Measurements from ENCODE around the gene SLIT3. TPM values are rescaled to one million over a fixed set of nuclear protein-coding genes. Genes with fewer than 3 reads are reported as not detected.

The SLIT3 gene
- total and polyA plus RNA-seq, 10 of the 15 experiments (the other 5 are each of a cell fraction or from before 2014, with no cell fraction given): 0.05 TPM; not detected in 9

- Histone ChIP-seq H2AFZ (ENCODE audit: control insufficient read depth, low read depth, low read length) (no peak overlapping the region), H3K9me3 (replicated peaks; ENCODE audit: control insufficient read depth, insufficient read depth, low read length) (no peaks in the 10 kb centered on the region), H3K27me3 (replicated peaks in 1 of 2; ENCODE audit: control insufficient read depth in 2 of 2, insufficient read depth in 2 of 2, low read length in 1 of 2) (no peaks in the 10 kb centered on the region; a peak in 1 of 4 replicates), H4K20me1 (ENCODE audit: control insufficient read depth, insufficient read depth) (no peaks in the 10 kb centered on the region), H3K4me2 (ENCODE audit: control insufficient read depth, insufficient read depth) (no peak overlapping the region), H3K4me1 (ENCODE audit: control insufficient read depth, insufficient read depth, low read length) (no peaks in the 10 kb centered on the region), H3K4me3 (no peak overlapping the region), H3K9ac (ENCODE audit: control insufficient read depth, insufficient read depth, low read length) (no peak overlapping the region), H3K36me3 (ENCODE audit: control insufficient read depth in 2 of 2, insufficient read depth in 2 of 2, low read length in 1 of 2) (no peaks in the 10 kb centered on the region), H3K79me2 (ENCODE audit: control insufficient read depth, insufficient read depth, low read length) (no peaks in the 10 kb centered on the region), H3K27ac (ENCODE audit: control insufficient read depth, insufficient read depth) (no peak overlapping the region)
- 1% methylated on average over 7 of the region's 7 CpGs for WGBS (ENCODE audit: insufficient coverage, insufficient replicate concordance, low lambda C conversion rate, missing lambda C conversion rate)
- FAIRE-seq: no peak
- ATAC-seq: peak; percentile 71
- CTCF ChIA-PET: interaction anchor here (1.1 kb wide), 1 partner anchor 37 kb away, joined by 3 read pairs; no protein-coding TSS in a partner anchor
- SMC1A ChIA-PET (ENCODE audit: uncharacterized antibody, unreplicated experiment): no interaction called here
- no peak for DNase-seq (ENCODE audit: low read depth, low spot score)
- in situ Hi-C loops (cut with MboI): no loop called here
- BruUV-seq (replicated peaks): no TSS peak
- RAD21 ChIA-PET (ENCODE audit: unreplicated experiment): interaction anchor here (1.4 kb wide), 1 partner anchor 70 kb away, joined by 5 read pairs; no protein-coding TSS in a partner anchor
- POLR2A ChIA-PET: no interaction called here
- TF ChIP-seq, protein P1, sequence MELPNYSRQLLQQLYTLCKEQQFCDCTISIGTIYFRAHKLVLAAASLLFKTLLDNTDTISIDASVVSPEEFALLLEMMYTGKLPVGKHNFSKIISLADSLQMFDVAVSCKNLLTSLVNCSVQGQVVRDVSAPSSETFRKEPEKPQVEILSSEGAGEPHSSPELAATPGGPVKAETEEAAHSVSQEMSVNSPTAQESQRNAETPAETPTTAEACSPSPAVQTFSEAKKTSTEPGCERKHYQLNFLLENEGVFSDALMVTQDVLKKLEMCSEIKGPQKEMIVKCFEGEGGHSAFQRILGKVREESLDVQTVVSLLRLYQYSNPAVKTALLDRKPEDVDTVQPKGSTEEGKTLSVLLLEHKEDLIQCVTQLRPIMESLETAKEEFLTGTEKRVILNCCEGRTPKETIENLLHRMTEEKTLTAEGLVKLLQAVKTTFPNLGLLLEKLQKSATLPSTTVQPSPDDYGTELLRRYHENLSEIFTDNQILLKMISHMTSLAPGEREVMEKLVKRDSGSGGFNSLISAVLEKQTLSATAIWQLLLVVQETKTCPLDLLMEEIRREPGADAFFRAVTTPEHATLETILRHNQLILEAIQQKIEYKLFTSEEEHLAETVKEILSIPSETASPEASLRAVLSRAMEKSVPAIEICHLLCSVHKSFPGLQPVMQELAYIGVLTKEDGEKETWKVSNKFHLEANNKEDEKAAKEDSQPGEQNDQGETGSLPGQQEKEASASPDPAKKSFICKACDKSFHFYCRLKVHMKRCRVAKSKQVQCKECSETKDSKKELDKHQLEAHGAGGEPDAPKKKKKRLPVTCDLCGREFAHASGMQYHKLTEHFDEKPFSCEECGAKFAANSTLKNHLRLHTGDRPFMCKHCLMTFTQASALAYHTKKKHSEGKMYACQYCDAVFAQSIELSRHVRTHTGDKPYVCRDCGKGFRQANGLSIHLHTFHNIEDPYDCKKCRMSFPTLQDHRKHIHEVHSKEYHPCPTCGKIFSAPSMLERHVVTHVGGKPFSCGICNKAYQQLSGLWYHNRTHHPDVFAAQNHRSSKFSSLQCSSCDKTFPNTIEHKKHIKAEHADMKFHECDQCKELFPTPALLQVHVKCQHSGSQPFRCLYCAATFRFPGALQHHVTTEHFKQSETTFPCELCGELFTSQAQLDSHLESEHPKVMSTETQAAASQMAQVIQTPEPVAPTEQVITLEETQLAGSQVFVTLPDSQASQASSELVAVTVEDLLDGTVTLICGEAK (IDR thresholded peaks at IDR 0.05; ENCODE audit: borderline replicate concordance): peak; percentile 93
- TF ChIP-seq NFIC (IDR thresholded peaks at IDR 0.05; ENCODE audit: low read depth, low read length) (peak; percentile 27; the same call in 1 of the 2 replicates), PML (IDR thresholded peaks at IDR 0.05; ENCODE audit: low read length) (no peak), SPI1 (IDR thresholded peaks at IDR 0.05; ENCODE audit: borderline replicate concordance, insufficient read depth, low read depth, low read length) (peak; percentile 35; the same call in 1 of the 2 replicates)
- intact Hi-C loops (cut with micrococcal nuclease; ENCODE audit: unreplicated experiment): no loop called here
Observed at GRCh38 chr5:168950241-168950951, 350.5 kb downstream of the SLIT3 start.
